Mesendoderm (in vitro differentiated cells): Measurements from ENCODE around the gene PATL2.

ENCODE experiments used
- DNase-seq: peaks from one replicate; pipeline ENCODE4 v3.0.0; 2013
- H2AK5ac ChIP-seq: 2 replicates; pipeline ENCODE4 v1.6.1; 2013; ENCODE audit warnings: low read length, inconsistent platforms
- H2BK120ac ChIP-seq: 2 replicates; pipeline ENCODE4 v1.6.1; 2013; ENCODE audit warnings: low read depth, mild to moderate bottlenecking, low read length, moderate library complexity, mixed read lengths
- H2BK15ac ChIP-seq: replicated peaks from 2 replicates; pipeline ENCODE4 v1.6.1; 2013; ENCODE audit warnings: low read depth, mild to moderate bottlenecking, moderate library complexity
- H2BK5ac ChIP-seq: 2 replicates; pipeline ENCODE4 v1.6.1; 2013; ENCODE audit warnings: low read length, inconsistent platforms
- H3K18ac ChIP-seq: 2 replicates; pipeline ENCODE4 v1.6.1; 2013; ENCODE audit warnings: mild to moderate bottlenecking, low read length, mixed read lengths
- H3K23ac ChIP-seq: one replicate; pipeline ENCODE4 v1.6.1; 2013; ENCODE audit warnings: low read length
- H3K27ac ChIP-seq: 2 replicates; pipeline ENCODE4 v1.5.1; 2013; ENCODE audit warnings: low read depth, mild to moderate bottlenecking, inconsistent platforms, low read length, moderate library complexity
- H3K27me3 ChIP-seq: 2 replicates; pipeline ENCODE4 v1.6.1; 2013; ENCODE audit warnings: low read length, control low read depth, mild to moderate bottlenecking, inconsistent platforms; ENCODE audit not compliant: insufficient read depth, poor library complexity
- H3K36me3 ChIP-seq: 2 replicates; pipeline ENCODE4 v1.6.1; 2013; ENCODE audit warnings: low read length, inconsistent platforms; ENCODE audit not compliant: control insufficient read depth, insufficient read depth
- H3K4ac ChIP-seq: one replicate; pipeline ENCODE4 v1.6.1; 2013; ENCODE audit warnings: low read depth, mild to moderate bottlenecking, low read length, moderate library complexity
- H3K4me1 ChIP-seq: 2 replicates; pipeline ENCODE4 v1.6.1; 2013; ENCODE audit warnings: low read depth, low read length, inconsistent platforms; ENCODE audit not compliant: control insufficient read depth
- H3K4me2 ChIP-seq: 2 replicates; pipeline ENCODE4 v1.6.1; 2013; ENCODE audit warnings: low read length
- H3K4me3 ChIP-seq: 2 replicates; pipeline ENCODE4 v1.5.1; 2013; ENCODE audit warnings: mild to moderate bottlenecking, low read length
- H3K56ac ChIP-seq: one replicate; pipeline ENCODE4 v1.6.1; 2013; ENCODE audit warnings: low read length
- H3K79me1 ChIP-seq: 2 replicates; pipeline ENCODE4 v1.6.1; 2013; ENCODE audit warnings: low read length, inconsistent platforms
- H3K79me2 ChIP-seq: 2 replicates; pipeline ENCODE4 v1.6.1; 2013; ENCODE audit warnings: mild to moderate bottlenecking, low read length; ENCODE audit not compliant: control insufficient read depth, insufficient read depth
- H3K9ac ChIP-seq: 2 replicates; pipeline ENCODE4 v1.6.1; 2013; ENCODE audit warnings: low read length, inconsistent platforms
- H4K5ac ChIP-seq: one replicate; pipeline ENCODE4 v1.6.1; 2013; ENCODE audit warnings: low read length
- H4K8ac ChIP-seq: one replicate; pipeline ENCODE4 v1.6.1; 2013; ENCODE audit warnings: low read depth, mild to moderate bottlenecking, control low read depth, low read length, moderate library complexity
- WGBS: extraction: QIAGEN DNeasy Blood & Tissue Kit; methylation state at CpG from one replicate; pipeline ENCODE4 v1.1.7; 2013; ENCODE audit warnings: low lambda C conversion rate, missing lambda C conversion rate; ENCODE audit not compliant: insufficient coverage; ENCODE audit errors: extremely low coverage; 5-methylcytosine and 5-hydroxymethylcytosine counted together

The PATL2 gene

GRCh38 chr15:44656913-44657312 lies 54.2 kb downstream of the PATL2 start:
- no peak for DNase-seq

GRCh38 chr15:44656298-44656697 lies 54.8 kb downstream of the PATL2 start:
- Histone ChIP-seq H3K4ac (no peak overlapping the region), H2BK5ac (no peak overlapping the region), H4K5ac (no peak overlapping the region), H3K27ac (no peak overlapping the region), H3K18ac (no peak overlapping the region), H3K27me3 (no peaks in the 10 kb centered on the region), H2BK120ac (no peak overlapping the region), H3K23ac (no peak overlapping the region), H2BK15ac (no peak overlapping the region), H4K8ac (no peak overlapping the region), H3K36me3 (peaks cover 2% of the 10 kb centered on the region), H3K79me2 (no peaks in the 10 kb centered on the region), H3K79me1 (no peaks in the 10 kb centered on the region), H3K56ac (no peak overlapping the region), H3K4me1 (no peaks in the 10 kb centered on the region), H2AK5ac (no peak overlapping the region), H3K4me2 (no peak overlapping the region), H3K9ac (no peak overlapping the region), H3K4me3 (no peak overlapping the region)
- WGBS = no CpG with 5 or more reads among the region's 1 CpG
- no peak for DNase-seq

More at GRCh38 chr15:44656913-44657312, 54.2 kb downstream of the PATL2 start:
- Histone ChIP-seq H3K4me1 (no peaks in the 10 kb centered on the region), H3K9ac (no peak overlapping the region), H3K23ac (no peak overlapping the region), H3K56ac (no peak overlapping the region), H3K18ac (no peak overlapping the region), H3K79me2 (no peaks in the 10 kb centered on the region), H3K27ac (no peak overlapping the region), H3K4me3 (no peak overlapping the region), H3K27me3 (no peaks in the 10 kb centered on the region), H3K79me1 (no peaks in the 10 kb centered on the region), H2BK15ac (no peak overlapping the region), H3K36me3 (no peaks in the 10 kb centered on the region), H4K8ac (no peak overlapping the region), H2AK5ac (no peak overlapping the region), H2BK5ac (no peak overlapping the region), H4K5ac (no peak overlapping the region), H3K4me2 (no peak overlapping the region), H2BK120ac (no peak overlapping the region), H3K4ac (no peak overlapping the region)
- WGBS = no CpG with 5 or more reads among the region's 3 CpGs

DNA sequence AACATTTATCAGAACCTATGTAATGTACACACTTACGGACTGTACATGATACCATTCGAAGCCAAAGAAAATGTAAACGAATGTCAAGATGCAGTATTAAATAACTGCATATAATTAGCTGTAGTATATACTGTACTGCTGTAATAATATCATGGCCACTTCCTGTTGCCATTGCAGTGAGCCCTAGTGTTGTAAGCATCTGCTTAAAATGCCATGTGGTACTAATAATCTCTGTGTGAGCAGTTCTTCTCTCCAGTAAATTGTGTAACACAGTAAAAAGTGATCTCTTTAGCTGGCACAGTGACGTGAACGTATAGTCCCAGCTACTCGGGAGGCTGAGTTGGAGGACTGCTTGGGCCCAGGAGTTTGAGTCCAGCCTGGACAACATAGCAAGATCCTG lies 56.3 kb downstream of the PATL2 start:
- no peak for DNase-seq
- Histone ChIP-seq H3K27ac (no peak overlapping the region), H3K18ac (no peak overlapping the region), H4K8ac (no peak overlapping the region), H3K27me3 (no peaks in the 10 kb centered on the region), H2BK5ac (no peak overlapping the region), H3K36me3 (peaks cover 2% of the 10 kb centered on the region), H4K5ac (no peak overlapping the region), H3K56ac (no peak overlapping the region), H3K23ac (no peak overlapping the region), H2BK15ac (no peak overlapping the region), H3K9ac (no peak overlapping the region), H3K4me3 (no peak overlapping the region), H3K4ac (no peak overlapping the region), H2BK120ac (no peak overlapping the region), H3K79me2 (no peaks in the 10 kb centered on the region), H2AK5ac (no peak overlapping the region), H3K79me1 (no peaks in the 10 kb centered on the region), H3K4me2 (no peak overlapping the region), H3K4me1 (no peaks in the 10 kb centered on the region)
- WGBS = no CpG with 5 or more reads among the region's 6 CpGs

GRCh38 chr15:44647637-44648036 lies 63.5 kb downstream of the PATL2 start:
- H3K9ac ChIP-seq = no peak overlapping the region
- H2BK120ac ChIP-seq = no peak overlapping the region
- H3K27me3 ChIP-seq = no peaks in the 10 kb centered on the region
- H3K36me3 ChIP-seq = peaks cover 2% of the 10 kb centered on the region
- no peak overlapping the region for H2AK5ac ChIP-seq
- no peak overlapping the region for H3K56ac ChIP-seq
- no peaks in the 10 kb centered on the region for H3K79me1 ChIP-seq
- H4K5ac ChIP-seq = no peak overlapping the region
- H2BK15ac ChIP-seq = no peak overlapping the region
- no peak overlapping the region for H3K4me3 ChIP-seq
- H3K18ac ChIP-seq = no peak overlapping the region
- H3K4me2 ChIP-seq = no peak overlapping the region
- no peak overlapping the region for H2BK5ac ChIP-seq
- DNase-seq = no peak
- no peak overlapping the region for H3K23ac ChIP-seq
- H3K4ac ChIP-seq = no peak overlapping the region
- H4K8ac ChIP-seq = no peak overlapping the region
- no peaks in the 10 kb centered on the region for H3K4me1 ChIP-seq
- H3K27ac ChIP-seq = no peak overlapping the region
- no peaks in the 10 kb centered on the region for H3K79me2 ChIP-seq

DNA sequence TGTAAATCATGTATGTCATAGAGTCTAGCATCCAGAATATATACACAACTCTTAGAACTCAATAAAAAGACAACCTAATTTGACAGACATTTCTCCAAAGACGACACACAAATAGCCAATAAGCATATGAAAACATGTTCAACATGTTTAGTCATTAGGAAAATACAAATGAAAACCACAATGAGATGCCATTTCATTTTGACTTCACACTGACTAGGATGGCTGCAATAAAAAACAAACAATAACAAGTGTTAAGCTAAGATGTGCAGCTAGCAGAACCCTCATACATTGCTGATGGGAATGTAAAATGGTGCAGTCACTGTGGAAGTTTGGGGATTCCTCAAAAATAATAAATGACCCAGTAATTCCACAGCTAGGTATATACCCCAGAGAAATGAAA lies 64.1 kb downstream of the PATL2 start:
- no peak overlapping the region for H3K27ac ChIP-seq
- no peak overlapping the region for H3K4ac ChIP-seq
- DNase-seq = no peak
- H2AK5ac ChIP-seq = no peak overlapping the region
- peaks cover 2% of the 10 kb centered on the region for H3K36me3 ChIP-seq
- H3K4me2 ChIP-seq = no peak overlapping the region
- no peak overlapping the region for H2BK15ac ChIP-seq
- no peak overlapping the region for H4K8ac ChIP-seq
- H2BK5ac ChIP-seq = no peak overlapping the region
- H3K79me1 ChIP-seq = no peaks in the 10 kb centered on the region
- H3K18ac ChIP-seq = no peak overlapping the region
- no peaks in the 10 kb centered on the region for H3K4me1 ChIP-seq
- H2BK120ac ChIP-seq = no peak overlapping the region
- H3K79me2 ChIP-seq = no peaks in the 10 kb centered on the region
- no CpG with 5 or more reads among the region's 1 CpG for WGBS
- H3K9ac ChIP-seq = no peak overlapping the region
- no peak overlapping the region for H3K23ac ChIP-seq
- H3K4me3 ChIP-seq = no peak overlapping the region
- no peaks in the 10 kb centered on the region for H3K27me3 ChIP-seq
- H3K56ac ChIP-seq = no peak overlapping the region
- H4K5ac ChIP-seq = no peak overlapping the region

- Histone ChIP-seq H3K9ac (no peak overlapping the region), H3K36me3 (peaks cover 2% of the 10 kb centered on the region)
- no CpG with 5 or more reads among the region's 2 CpGs for WGBS
These were observed 64.7 kb downstream of the PATL2 start for GRCh38 chr15:44646460-44646859.

More at GRCh38 chr15:44646460-44646859, 64.7 kb downstream of the PATL2 start:
- Histone ChIP-seq H3K4me1 (no peaks in the 10 kb centered on the region), H3K27ac (no peak overlapping the region), H2BK5ac (no peak overlapping the region), H3K18ac (no peak overlapping the region), H3K23ac (no peak overlapping the region), H2AK5ac (no peak overlapping the region), H3K79me2 (no peaks in the 10 kb centered on the region), H3K27me3 (no peaks in the 10 kb centered on the region), H3K79me1 (no peaks in the 10 kb centered on the region), H3K56ac (no peak overlapping the region), H4K8ac (no peak overlapping the region), H3K4me2 (no peak overlapping the region), H2BK120ac (no peak overlapping the region), H2BK15ac (no peak overlapping the region), H3K4me3 (no peak overlapping the region), H4K5ac (no peak overlapping the region), H3K4ac (no peak overlapping the region)
- DNase-seq = no peak
